K562 (cell line): ENCODE results near the gene MAGI1. TPM values are rescaled to one million over a fixed set of nuclear protein-coding genes. Genes with fewer than 3 reads are reported as not detected.

Experiments used
- ATAC-seq: fragments of 200-7000 bp; cut with Tn5 transposase; 3 replicates; pipeline ENCODE4 v1.9.1; 2020; ENCODE audit warnings: moderate library complexity
- BruUV-seq: library from RNA; stranded (reverse); fragments of 400-500 nt; replicated peaks from 2 replicates; lab custom pipeline; 2021; lab: Mats Ljungman, UMichigan
- CTCF ChIA-PET: fragments of 300-600 bp; formaldehyde crosslinking; extraction: SDS; loops from one replicate; lab custom pipeline; 2021; ENCODE audit warnings: low intra/inter-chr PET ratio; lab: Yijun Ruan, JAX
- POLR2A ChIA-PET: fragments of 300-600, 350-650 bp; sonication (Branson Sonifier 250); formaldehyde crosslinking; extraction: SDS; loops from one replicate; lab custom pipeline; 2021; ENCODE audit warnings: antibody characterized with exemption, inconsistent platforms; lab: Yijun Ruan, JAX
- DNase-seq, 4 experiments: peaks; one replicate each; pipeline versions ENCODE4 v3.0.0 to v3.0.0-alpha.2; 2011 to 2018; ENCODE audit warnings: low spot score in 3 of 4, mixed read lengths in 3 of 4; ENCODE audit errors: extremely low read depth in 1 of 4
- FAIRE-seq: peaks from 2 replicates; lab custom pipeline; 2011; peaks lifted over from hg19 to GRCh38; lab: Jason Lieb, UNC
- H2AFZ ChIP-seq: 2 replicates; pipeline ENCODE4 v1.6.0; 2011; ENCODE audit warnings: low read depth, low read length, control low read depth, inconsistent platforms
- H3K27ac ChIP-seq: fragments of 200-600 bp; 3 replicates; pipeline ENCODE4 v1.8.0; 2011; ENCODE audit warnings: low read depth, mild to moderate bottlenecking, control low read depth, inconsistent platforms, low read length, moderate library complexity, mixed read lengths; ENCODE audit errors: extremely low read depth
- H3K27me3 ChIP-seq, 2 experiments: fragments of 300-600 bp in 1 of 2; 2 replicates in 1 of 2; 3 replicates in 1 of 2; pipeline versions ENCODE4 v1.6.0 to v1.8.0; 2011; ENCODE audit warnings: inconsistent platforms in 2 of 2, low read length in 2 of 2, mild to moderate bottlenecking in 1 of 2, mixed read lengths in 1 of 2, moderate library complexity in 1 of 2; ENCODE audit not compliant: control insufficient read depth in 2 of 2, insufficient read depth in 2 of 2
- H3K36me3 ChIP-seq: fragments of 300-600 bp; 3 replicates; pipeline ENCODE4 v1.8.0; 2011; ENCODE audit warnings: mild to moderate bottlenecking, low read length, inconsistent platforms; ENCODE audit not compliant: control insufficient read depth, insufficient read depth
- H3K4me1 ChIP-seq, 2 experiments: fragments of 200-600 bp in 1 of 2; replicated peaks in 1 of 2; 2 replicates in 1 of 2; 3 replicates in 1 of 2; pipeline versions ENCODE4 v1.5.1 to v1.8.0; 2011; ENCODE audit warnings: inconsistent platforms in 2 of 2, low read length in 2 of 2, mild to moderate bottlenecking in 1 of 2, mixed read lengths in 1 of 2, moderate library complexity in 1 of 2; ENCODE audit not compliant: control insufficient read depth in 2 of 2, insufficient read depth in 2 of 2
- H3K4me2 ChIP-seq: 2 replicates; pipeline ENCODE4 v1.6.1; 2011; ENCODE audit warnings: low read length, control low read depth, inconsistent platforms, mixed read lengths; ENCODE audit not compliant: insufficient read depth
- H3K4me3 ChIP-seq: fragments of 200-600 bp; sonication (generic), shearing (Covaris generic); 2 replicates; pipeline ENCODE4 v1.5.1; 2016; ENCODE audit warnings: control low read depth, inconsistent platforms
- H3K79me2 ChIP-seq: fragments of 200-600 bp; 3 replicates; pipeline ENCODE4 v1.8.0; 2011; ENCODE audit warnings: low read length, inconsistent platforms; ENCODE audit not compliant: control insufficient read depth, insufficient read depth
- H3K9ac ChIP-seq, 2 experiments: 2 replicates each; pipeline versions ENCODE4 v1.6.0 to v1.6.1; 2011; ENCODE audit warnings: low read depth in 2 of 2, low read length in 2 of 2, control low read depth in 1 of 2, inconsistent platforms in 1 of 2, mild to moderate bottlenecking in 1 of 2, mixed read lengths in 1 of 2; ENCODE audit not compliant: insufficient read depth in 1 of 2
- H3K9me1 ChIP-seq: one replicate; pipeline ENCODE4 v1.6.0; 2011; ENCODE audit warnings: inconsistent platforms, mild to moderate bottlenecking, low read length, moderate library complexity; ENCODE audit not compliant: control insufficient read depth, insufficient read depth
- H3K9me3 ChIP-seq: replicated peaks from 2 replicates; pipeline ENCODE4 v1.5.1; 2011; ENCODE audit warnings: low read depth, low read length, inconsistent platforms; ENCODE audit not compliant: control insufficient read depth, insufficient read depth
- H4K20me1 ChIP-seq: replicated peaks from 2 replicates; pipeline ENCODE4 v1.6.1; 2011; ENCODE audit warnings: low read length, inconsistent platforms, mixed read lengths; ENCODE audit not compliant: control insufficient read depth, insufficient read depth
- DNMT1 ChIP-seq: fragments of 450-650 bp; IDR thresholded peaks from 2 replicates; pipeline ENCODE4 v1.6.1; 2016; ENCODE audit warnings: antibody characterized with exemption, mild to moderate bottlenecking
- FOSL1 ChIP-seq: fragments of 200-800 bp; sonication (Bioruptor generic); conservative IDR thresholded peaks from 2 replicates; pipeline ENCODE4 v1.6.1; 2016; ENCODE audit warnings: missing genetic modification characterization, missing compliant biosample characterization
- HLTF ChIP-seq: fragments of 450-650 bp; IDR thresholded peaks from 2 replicates; pipeline ENCODE4 v1.6.1; 2016
- MGA ChIP-seq: fragments of 450-650 bp; IDR thresholded peaks from 2 replicates; pipeline ENCODE4 v1.6.1; 2016; ENCODE audit warnings: mild to moderate bottlenecking, moderate library complexity
- RAD21 ChIP-seq, 2 experiments: fragments of 250-450 bp in 1 of 2; fragments of 450-650 bp in 1 of 2; sonication (Bioruptor Pico) in 1 of 2; formaldehyde crosslinking in 1 of 2; IDR thresholded peaks in 1 of 2; conservative IDR thresholded peaks in 1 of 2; 2 replicates each; pipeline versions ENCODE4 v1.4.0 to v1.8.0; 2020 to 2022; ENCODE audit warnings: mild to moderate bottlenecking in 2 of 2, moderate library complexity in 1 of 2
- SP2 ChIP-seq: IDR thresholded peaks from 2 replicates; pipeline ENCODE4 v1.6.1; 2011; ENCODE audit warnings: mild to moderate bottlenecking, low read depth, low read length, moderate library complexity; ENCODE audit not compliant: poor library complexity, severe bottlenecking; ENCODE audit errors: extremely low read depth
- ZNF175 ChIP-seq: fragments of 200-800 bp; sonication (Bioruptor generic); IDR thresholded peaks from 2 replicates; pipeline ENCODE4 v1.6.1; 2016; ENCODE audit warnings: low read depth, mild to moderate bottlenecking, missing genetic modification characterization, missing compliant biosample characterization
- ZNF696 ChIP-seq: fragments of 250-450 bp; sonication (Bioruptor Pico); conservative IDR thresholded peaks from 2 replicates; pipeline ENCODE4 v1.4.0; 2020; ENCODE audit warnings: mild to moderate bottlenecking, moderate library complexity
- ZNF830 ChIP-seq: fragments of 250-450 bp; sonication (Bioruptor Pico); IDR thresholded peaks from 2 replicates; pipeline ENCODE4 v1.5.0; 2021; ENCODE audit warnings: mild to moderate bottlenecking
- WGBS: fragments of 100-300 bp; shearing (Covaris generic); methylation state at CpG from one replicate; pipeline ENCODE4 v1.1.6; 2016; ENCODE audit warnings: low coverage, mixed read lengths; ENCODE audit not compliant: insufficient coverage; ENCODE audit errors: missing lambda C conversion rate; 5-methylcytosine and 5-hydroxymethylcytosine counted together
- in situ Hi-C: fragments of 300-500 bp; cut with MboI; formaldehyde crosslinking; loops from 4 replicates; pipeline ENCODE4 v1.15.0; 2018; ENCODE audit warnings: inconsistent platforms, mixed read lengths
- intact Hi-C: fragments of 100-400 bp; cut with micrococcal nuclease; formaldehyde crosslinking; loops from 2 replicates; pipeline ENCODE4 v1.14.2; 2022
- polyA plus RNA-seq, 8 experiments: library from polyadenylated mRNA; depleted of rRNA in 4 of 8; stranded (reverse) in 5 of 8; unstranded in 3 of 8; fragments of >200 nt; fragmentation: Nextera tagmentation in 2 of 8; fragmentation: Illumina TruSeq in 1 of 8; extraction: Ambion mirVana in 2 of 8; extraction: Trizol in 1 of 8; gene quantifications; 2 replicates each; pipeline versions ENCODE4 v1.2.1 to v1.2.3, GENCODE V29; 2011 to 2014; ENCODE audit warnings: inconsistent platforms in 1 of 8, missing spikeins in 1 of 8
- total RNA-seq, 7 experiments: library from RNA; depleted of rRNA in 6 of 7; stranded (reverse); fragments of >200 nt in 6 of 7; fragmentation: Illumina TruSeq in 2 of 7; extraction: Trizol in 2 of 7; gene quantifications; 2 replicates each; pipeline versions ENCODE4 v1.2.1 to v1.2.3, GENCODE V29; 2011 to 2021; ENCODE audit warnings: low replicate concordance in 1 of 7

MAGI1 gene
- total and polyA plus RNA-seq, 9 of the 15 experiments (the other 6 are each of a cell fraction or from before 2014, with no cell fraction given), result 7.8 to 59.4 (median 43.2) TPM

- POLR2A ChIA-PET, result interaction anchor here (1.0 kb wide), 1 partner anchor 10 kb away, joined by 4 read pairs; no protein-coding TSS in a partner anchor
- H4K20me1 ChIP-seq, result no peaks in the 10 kb centered on the region
- no peaks in the 10 kb centered on the region for H3K9me1 ChIP-seq
- DNase-seq (peak in 1 of 4 experiments; percentile 20), ATAC-seq (0 out of 3 replicates have a peak, but pooled peaks have one; percentile 12), FAIRE-seq (peak; percentile 52)
- peaks cover 11 to 48% of the 10 kb centered on the region in 2 experiments for H3K4me1 ChIP-seq
- intact Hi-C loops, result loop anchor here (2.0 to 10.0 kb wide), 2 partner anchors 79 to 141 kb away; no protein-coding TSS in a partner anchor
- no peaks in the 10 kb centered on the region for H3K27me3 ChIP-seq
- H3K27ac ChIP-seq, result peak overlapping the region; percentile 78
- in situ Hi-C loops, result no loop called here
- H2AFZ ChIP-seq, result peak overlapping the region; percentile 81
- 14% methylated on average over 4 of the region's 4 CpGs for WGBS
- peak overlapping the region; percentile 66 for H3K4me2 ChIP-seq
- H3K79me2 ChIP-seq, result peaks cover 84% of the 10 kb centered on the region
- BruUV-seq, result no TSS peak
- no peaks in the 10 kb centered on the region for H3K36me3 ChIP-seq
- CTCF ChIA-PET, result no interaction called here
- no peaks in the 10 kb centered on the region for H3K9me3 ChIP-seq
- peak overlapping the region in 1 of 2 experiments; percentile 74; a peak in 2 of 4 replicates for H3K9ac ChIP-seq
- H3K4me3 ChIP-seq, result no peak overlapping the region
- TF ChIP-seq ZNF696, result no peak
- no peak for TF ChIP-seq ZNF830 (CRISPR knock-in tag)
- TF ChIP-seq SP2, result no peak
- no peak for TF ChIP-seq ZNF175 (CRISPR knock-in tag)
- TF ChIP-seq HLTF, result no peak
- TF ChIP-seq DNMT1, result no peak
- TF ChIP-seq FOSL1, result peak; percentile 69
- TF ChIP-seq RAD21 (CRISPR knock-in tag; conservative IDR thresholded peaks at IDR 0.05 in 1 of 2, IDR thresholded peaks at IDR 0.05 in 1 of 2), result peak; percentile 27 to 41; a peak in 3 of 4 replicates
- TF ChIP-seq MGA, result no peak
Observed at GRCh38 chr3:65593780-65594752, 444.7 kb downstream of the MAGI1 start.
